ENCODE results near the gene CHRM1.
"Not testable (repeated sequence)": the region's sequence is repeated elsewhere in the genome, so short reads cannot be mapped to it uniquely, and the experiment has no call there.

The CHRM1 gene, protein sequence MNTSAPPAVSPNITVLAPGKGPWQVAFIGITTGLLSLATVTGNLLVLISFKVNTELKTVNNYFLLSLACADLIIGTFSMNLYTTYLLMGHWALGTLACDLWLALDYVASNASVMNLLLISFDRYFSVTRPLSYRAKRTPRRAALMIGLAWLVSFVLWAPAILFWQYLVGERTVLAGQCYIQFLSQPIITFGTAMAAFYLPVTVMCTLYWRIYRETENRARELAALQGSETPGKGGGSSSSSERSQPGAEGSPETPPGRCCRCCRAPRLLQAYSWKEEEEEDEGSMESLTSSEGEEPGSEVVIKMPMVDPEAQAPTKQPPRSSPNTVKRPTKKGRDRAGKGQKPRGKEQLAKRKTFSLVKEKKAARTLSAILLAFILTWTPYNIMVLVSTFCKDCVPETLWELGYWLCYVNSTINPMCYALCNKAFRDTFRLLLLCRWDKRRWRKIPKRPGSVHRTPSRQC

DNA sequence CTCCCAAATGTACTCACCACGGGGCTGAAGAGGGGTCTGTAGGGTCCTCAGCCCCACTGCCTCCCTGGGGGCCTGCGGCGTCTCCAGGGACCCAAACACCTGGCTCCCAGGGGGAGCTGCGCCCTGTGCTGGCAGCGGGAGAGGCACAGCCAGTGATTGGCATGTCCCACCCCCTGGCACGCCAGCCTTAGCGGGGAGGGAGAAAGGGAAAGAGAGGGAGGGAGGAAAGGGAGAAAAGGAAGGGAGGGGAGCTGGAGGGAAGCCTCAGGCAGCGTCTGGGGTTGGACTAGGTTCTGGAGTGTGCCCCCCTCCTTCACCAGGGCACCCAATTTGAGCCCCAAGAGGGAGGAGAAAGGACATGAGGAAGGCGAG is at the start of gene CHRM1:
CHRM1 (minus strand) TSS at position 163 of the 372 bp plus-strand sequence. CDS start 10,263 bp downstream, outside the sequence.
- no peak for DNase-seq (ENCODE audit: low read depth in 2 of 3, low spot score in 2 of 3)

DNA sequence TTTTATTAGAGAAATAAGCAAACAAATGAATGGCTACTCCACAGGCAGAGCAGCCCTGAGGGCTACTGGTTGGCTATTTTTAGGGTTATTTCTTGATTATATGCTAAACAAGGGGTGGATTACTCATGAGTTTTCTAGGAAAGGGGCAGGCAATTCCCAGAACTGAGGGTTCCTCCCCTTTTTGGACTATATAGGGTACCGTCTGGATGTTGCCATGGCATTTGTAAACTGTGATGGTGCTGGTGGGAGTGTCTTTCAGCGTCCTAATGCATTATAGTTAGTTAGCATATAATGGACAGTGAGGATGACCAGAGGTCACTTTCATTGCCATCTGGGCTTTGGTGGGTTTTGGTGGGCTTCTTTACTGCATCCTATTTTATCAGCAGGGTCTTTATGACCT is 44.4 kb upstream of the CHRM1 start:
- no peak for DNase-seq (ENCODE audit: low read depth in 2 of 3, low spot score in 2 of 3)

DNA sequence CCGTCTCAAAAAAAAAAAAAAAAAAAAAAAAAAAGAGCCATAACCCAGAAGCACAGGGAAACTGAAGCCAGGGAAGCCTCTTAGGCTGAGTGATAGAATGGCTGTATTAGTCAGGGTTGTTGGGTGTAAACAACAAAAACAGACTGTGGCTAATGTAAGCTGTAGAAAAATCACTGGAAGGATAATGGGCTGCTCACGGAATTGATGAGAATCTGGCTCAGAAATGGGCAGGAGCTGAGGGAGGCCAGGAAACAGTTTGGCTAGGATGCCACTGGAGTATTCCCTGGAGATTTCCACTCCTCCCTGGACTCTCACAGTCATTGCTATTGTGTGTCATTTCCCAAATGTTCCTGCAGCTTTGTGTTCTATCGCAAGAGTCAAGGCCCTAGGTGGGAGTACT is 41.2 kb upstream of the CHRM1 start:
- no peak for DNase-seq (ENCODE audit: low read depth in 2 of 3, low spot score in 2 of 3)

DNA sequence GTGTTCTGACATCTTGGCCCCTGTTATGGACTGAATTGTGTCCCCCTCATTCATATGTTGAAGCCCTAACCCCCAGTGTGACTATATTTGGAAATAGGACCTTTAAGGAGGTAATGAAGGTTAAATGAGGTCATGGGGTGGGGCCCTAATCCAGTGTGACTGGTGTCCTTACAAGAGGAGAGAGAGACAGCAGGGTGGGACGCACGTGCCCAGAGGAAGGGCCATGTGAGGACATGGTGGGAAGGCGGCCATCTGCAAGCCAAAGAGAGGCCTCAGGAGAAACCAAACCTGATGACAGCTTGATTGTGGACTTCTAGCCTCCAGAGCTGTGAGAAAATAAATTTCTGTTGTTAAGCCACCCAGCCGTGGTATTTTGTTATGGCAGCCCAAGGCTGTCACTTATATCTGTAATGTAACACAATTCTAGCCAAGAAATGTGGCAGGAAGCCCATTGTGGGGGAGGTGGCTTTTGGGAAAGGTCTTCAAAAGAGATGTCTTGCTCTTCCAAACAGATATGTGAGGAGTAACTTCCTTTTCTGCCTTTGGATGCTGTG is 39.9 kb upstream of the CHRM1 start:
- no peak for DNase-seq (ENCODE audit: low read depth in 2 of 3, low spot score in 2 of 3)

DNA sequence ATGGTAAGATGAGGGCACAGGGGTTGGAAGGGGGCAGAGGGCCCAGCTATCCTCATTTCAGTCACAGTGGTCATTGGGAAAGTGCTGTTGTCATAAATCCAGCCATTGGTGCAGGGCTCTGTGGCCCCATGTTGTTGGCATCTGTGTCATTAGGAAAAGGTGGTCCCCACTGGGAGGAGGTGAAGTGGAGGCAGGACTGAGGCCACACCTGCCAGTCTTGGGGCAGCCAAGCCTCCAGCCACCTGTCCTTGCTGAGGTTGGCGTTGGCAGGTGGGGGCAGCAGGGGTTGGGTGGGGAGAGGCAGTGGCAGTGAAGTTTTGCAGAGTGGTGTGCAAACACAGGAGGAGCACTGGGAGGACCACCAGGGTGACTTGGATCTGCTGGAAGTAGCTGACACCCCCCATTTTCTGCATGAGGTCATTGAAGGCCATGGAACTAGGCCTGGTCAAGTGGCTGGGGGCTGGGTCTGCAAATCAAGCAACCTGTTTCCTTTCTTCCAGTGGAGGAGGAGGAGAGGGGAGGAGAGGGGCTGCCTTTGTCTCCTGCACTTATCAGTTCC is 38.3 kb upstream of the CHRM1 start:
- no peak for DNase-seq (ENCODE audit: low read depth in 2 of 3, low spot score in 2 of 3)

DNA sequence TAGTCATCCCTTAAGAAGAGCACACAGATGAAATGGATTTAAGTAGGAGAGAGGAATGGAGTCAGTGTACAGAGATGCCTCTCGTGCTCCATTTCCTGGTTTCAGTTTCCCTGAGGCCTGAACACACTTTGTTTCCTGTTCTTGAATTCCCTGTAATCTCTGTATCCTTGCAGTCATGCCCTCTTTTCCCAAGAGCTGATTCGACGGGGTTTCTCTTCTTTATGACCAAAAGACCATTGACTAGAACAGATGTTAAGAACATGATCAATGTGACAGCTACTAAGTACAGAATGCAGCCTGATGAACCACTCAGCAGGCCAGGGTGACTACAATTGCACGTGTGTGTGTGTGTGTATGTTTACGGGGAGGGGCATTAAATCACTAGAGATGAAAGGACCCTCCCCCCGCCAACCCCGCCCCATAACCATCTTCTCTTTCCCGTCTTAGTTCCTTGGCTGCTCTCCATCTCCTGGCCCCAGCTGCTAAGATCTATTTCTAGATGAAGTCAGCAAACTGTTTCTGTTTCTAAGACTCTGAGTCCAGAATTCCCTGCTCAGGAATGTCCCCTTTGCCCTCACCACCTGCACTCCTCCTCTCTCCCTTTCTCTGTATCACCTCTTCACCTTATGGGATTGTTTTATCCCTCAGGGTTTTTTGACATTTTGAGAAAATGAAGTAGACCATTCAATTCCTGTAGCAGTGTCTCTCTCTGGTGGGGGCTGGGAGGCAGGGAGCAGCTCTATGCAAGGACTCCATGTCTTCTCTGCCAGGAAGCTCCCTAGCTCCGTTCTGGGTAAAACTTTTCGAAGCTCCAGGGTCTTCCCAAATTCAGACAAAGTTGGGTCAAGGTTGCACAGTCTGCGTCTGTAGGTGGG is 37.6 kb upstream of the CHRM1 start:
- no peak for DNase-seq (ENCODE audit: low read depth in 2 of 3, low spot score in 2 of 3)

DNA sequence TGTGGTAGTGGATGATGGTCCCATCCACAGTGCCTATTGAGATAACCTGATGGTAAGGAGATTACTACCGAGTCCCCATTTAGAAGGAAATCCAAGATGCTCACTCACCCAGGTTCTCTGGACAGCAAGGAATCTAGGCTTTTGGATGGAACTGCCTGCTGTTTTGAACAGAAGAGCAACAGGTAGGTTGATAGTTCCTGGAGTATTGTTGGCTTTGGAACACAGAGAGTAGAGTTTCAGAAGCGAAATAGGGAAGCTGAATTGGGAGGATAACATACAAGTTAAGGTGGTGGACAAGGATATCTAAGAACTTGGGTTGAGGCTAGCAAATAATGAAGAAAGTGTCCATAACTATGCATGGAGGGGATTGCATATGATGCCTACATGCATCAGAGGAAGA is 36.0 kb upstream of the CHRM1 start:
- no peak for DNase-seq (ENCODE audit: low read depth in 2 of 3, low spot score in 2 of 3)

DNA sequence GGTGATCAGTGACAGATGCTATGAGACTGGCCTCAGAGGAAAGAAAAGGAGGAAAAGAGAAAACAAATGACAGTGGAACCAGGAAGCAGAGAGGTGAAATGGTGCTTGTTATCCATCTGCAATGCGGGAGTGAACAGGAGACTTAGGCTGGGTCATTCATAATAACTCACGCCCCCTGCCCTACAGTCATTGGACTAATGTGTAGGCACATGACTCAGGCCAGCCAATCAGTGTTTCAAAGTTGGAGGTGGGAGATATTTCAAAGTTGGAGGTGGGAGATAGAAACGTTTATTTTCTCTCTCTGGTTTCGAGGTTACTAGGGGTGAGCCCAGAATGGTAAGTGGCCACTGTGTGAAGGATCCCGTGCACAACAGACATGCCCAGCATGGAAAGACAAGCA is 33.3 kb upstream of the CHRM1 start:
- DNase-seq (ENCODE audit: low read depth in 2 of 3, low spot score in 2 of 3): no peak

DNA sequence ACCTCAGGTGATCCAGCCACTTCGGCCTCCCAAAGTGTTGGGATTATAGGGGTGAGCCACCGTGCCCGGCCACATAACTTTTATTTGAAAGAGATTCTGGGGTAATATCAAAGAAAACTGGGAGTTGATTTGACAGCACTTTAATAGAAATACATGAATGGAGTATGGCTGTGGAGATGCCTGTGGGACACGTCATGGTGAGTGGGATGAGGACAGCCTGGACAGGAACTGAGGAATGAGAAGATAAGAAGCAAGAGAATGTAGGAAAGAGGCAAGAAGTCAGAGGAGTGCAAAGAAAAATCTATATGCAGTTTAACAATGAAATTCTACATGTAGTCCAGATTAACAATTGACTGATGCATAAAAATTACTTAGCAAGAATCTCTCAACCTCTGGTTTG is 32.6 kb upstream of the CHRM1 start:
- no peak for DNase-seq (ENCODE audit: low read depth in 2 of 3, low spot score in 2 of 3)

DNA sequence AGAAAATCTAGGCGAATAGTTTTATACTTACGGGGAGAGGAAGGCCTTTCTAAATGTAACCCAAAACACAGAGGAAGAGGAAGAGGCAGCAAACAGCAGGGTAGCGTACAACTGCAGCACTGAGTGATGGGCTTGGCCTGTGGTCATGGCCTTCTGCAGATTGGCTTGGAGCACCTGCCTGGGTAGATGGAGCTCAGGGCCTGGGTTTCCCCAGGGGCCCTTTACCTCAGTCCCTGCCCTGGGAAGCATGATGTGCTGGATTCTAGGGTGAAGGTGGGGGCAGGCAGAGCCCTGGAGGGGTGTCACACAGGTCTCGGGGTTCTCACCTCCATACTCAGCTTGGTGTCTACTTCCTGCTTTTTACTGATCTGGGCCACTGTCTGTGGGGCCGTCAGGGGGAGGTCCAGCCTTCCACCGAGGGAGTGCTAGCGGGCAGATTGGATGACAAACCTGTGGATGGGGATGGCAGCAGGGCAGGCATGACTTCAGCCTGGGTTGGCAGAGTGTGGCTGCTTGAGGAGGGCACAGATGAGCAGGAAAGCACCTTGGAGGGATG is 27.7 kb upstream of the CHRM1 start:
- no peak for DNase-seq (ENCODE audit: low read depth in 2 of 3, low spot score in 2 of 3)

DNA sequence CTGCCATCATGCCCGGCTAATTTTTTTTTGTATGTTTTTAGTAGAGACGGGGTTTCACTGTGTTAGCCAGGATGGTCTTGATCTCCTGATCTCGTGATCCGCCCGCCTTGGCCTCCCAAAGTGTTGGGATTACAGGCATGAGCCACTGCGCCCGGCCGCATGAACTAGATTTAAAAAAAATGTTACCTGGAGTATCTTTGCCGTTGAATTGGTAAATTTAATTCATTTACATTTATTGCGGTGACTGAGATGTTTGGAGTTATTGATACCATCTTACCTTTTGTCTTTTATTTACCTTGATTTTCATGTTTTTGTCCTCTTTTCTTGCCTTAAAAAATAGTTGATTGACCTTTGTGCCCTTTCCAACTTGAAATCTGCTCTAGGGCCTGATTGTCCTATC is 24.4 kb upstream of the CHRM1 start:
- DNase-seq (ENCODE audit: low read depth in 2 of 3, low spot score in 2 of 3): not testable (repeated sequence)

DNA sequence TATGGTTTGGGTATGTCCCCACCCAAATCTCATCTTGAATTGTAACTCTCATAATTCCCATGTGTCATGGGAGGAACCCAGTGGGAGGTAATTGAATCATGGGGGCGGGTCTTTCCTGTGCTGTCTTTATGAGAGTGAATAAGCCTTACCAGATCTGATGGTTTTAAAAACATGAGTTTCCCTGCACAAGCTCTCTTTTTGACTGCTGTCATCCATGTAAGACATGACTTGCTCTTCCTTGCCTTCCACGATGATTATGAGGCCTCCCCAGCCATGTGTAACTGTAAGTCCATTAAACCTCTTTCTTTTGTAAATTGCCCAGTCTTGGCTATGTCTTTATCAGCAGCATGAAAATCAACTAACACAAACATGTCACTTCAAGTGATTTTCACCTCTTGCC is 16.4 kb upstream of the CHRM1 start:
- not testable (repeated sequence) for DNase-seq (ENCODE audit: low read depth in 2 of 3, low spot score in 2 of 3)

DNA sequence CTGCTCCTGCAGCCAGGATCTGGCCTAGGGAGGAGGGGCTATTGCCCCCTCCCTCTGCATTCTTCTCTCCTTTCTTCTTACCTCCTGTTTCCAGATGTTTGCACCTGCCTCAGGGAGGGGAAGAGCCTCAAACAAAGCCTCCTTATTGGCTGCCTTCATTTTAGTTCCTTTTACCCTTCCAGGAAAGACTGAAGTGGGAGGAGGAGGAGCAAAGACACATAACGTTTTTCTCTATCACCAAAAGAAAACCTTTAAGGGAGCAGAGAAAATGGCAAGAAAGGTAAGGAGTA is 13.3 kb upstream of the CHRM1 start:
- no peak for DNase-seq (ENCODE audit: low read depth in 2 of 3, low spot score in 2 of 3)

DNA sequence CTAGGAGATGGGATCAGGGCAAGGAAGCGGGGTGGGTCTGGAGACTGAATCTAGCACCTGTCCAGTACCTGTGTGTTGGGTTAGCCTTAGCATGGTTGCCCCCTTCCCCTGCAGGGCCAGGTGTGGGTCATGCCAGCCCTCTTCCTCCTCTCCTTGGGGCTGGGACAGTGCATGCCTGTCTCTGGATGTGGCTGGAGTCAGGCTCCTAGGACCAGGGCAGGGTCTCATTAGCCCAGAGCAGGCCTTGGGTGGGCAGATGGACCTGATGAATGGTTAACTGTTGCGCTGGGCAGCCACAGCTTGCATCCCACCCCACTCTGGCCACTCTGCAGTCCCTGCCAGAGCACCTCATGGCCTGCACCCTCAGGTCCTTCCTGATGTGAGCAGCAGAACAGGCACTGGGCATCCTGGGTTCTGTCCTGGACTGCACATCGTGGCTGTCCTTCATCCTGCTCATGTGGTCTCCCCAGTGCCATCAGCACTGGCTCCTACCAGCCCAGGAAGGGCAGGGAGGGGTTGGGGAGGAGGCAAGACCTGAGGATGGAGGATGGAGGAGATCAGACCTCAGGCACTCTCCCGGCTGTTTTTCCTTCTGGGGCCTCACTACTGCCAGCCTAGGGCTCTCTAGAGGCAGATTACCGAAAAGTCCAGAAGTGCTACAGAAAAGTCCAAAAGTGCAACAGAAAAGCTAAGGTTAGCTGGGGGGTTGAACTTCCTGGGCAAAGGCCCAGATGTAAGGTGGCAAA is 12.8 kb upstream of the CHRM1 start:
- no peak for DNase-seq (ENCODE audit: low read depth in 2 of 3, low spot score in 2 of 3)

DNA sequence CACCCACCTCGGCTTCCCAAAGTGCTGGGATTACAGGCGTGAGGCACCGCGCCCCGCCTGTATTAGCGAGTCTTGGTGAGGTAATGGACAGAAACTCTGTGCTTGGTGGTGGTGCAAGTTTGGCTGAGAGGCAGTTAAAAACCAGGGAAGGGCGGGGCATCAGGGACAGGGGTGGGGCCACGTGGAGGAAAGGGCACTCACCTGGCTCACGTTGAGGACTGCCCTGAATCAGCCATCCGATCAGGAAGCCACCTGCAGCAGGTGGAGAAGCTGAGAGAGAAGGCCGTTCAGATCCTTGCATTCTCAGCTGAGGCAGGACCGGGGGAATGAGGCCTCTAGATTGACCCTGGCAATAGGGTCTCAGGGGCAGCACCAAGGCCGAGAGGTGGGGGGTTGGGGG is 12.1 kb upstream of the CHRM1 start:
- no peak for DNase-seq (ENCODE audit: low read depth in 2 of 3, low spot score in 2 of 3)

DNA sequence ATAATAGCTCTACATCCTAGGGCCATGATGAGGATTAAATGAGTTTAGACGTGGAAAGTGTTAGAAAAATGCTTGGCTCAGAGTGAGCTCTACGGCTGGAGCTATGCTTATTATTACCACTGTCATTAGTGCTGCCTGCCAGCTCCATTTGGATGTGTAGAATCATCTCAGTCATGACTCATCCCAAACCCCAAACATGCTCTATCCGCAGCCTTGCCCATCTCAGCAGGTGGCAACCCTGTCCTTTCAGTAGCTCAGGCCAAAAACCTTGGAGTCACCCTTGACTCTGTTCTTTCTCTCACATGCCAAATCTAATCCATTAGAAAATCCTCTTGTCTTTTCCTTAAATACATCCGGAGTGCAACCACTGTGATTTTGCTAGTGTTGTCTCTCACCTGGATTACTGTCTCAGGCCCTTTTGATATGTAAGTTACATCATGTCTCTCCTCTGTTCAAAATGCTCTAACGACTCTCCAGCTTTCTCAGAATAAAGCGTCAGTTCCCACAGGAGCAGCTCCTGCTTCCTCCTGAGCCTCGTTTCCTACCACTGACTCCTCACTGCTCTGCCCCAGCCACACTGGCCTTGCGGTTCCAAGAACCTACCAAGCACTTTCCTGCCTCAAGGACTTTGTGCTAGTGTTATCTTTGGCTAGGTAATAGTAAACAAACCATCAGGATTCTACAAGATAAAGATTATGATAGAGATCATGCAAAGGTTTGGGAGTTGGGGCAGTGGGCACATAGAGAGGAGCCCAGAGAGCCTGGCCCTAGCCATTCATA is 10.5 kb upstream of the CHRM1 start:
- DNase-seq (ENCODE audit: low read depth in 2 of 3, low spot score in 2 of 3): no peak

DNA sequence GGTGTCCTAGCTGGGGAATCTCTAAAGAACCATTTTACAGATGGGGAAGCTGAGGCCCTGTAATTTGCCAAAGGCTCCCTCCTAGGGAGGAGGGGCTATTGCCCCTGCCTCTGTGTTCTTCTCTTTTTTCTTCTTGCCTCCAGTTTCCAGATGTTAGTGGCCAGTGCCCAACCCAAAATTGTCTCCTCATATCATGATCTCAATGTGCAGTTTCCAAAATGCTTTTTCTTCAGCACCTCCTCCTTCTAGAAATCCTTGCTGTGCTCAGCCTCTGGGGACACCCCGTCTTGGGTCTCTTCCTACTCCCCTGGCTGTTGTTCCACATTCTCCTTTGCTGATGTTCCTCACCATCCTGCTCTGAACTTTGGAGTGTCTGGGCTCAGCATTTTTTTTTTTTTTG is 9.5 kb upstream of the CHRM1 start:
- no peak for DNase-seq (ENCODE audit: low read depth in 2 of 3, low spot score in 2 of 3)

DNA sequence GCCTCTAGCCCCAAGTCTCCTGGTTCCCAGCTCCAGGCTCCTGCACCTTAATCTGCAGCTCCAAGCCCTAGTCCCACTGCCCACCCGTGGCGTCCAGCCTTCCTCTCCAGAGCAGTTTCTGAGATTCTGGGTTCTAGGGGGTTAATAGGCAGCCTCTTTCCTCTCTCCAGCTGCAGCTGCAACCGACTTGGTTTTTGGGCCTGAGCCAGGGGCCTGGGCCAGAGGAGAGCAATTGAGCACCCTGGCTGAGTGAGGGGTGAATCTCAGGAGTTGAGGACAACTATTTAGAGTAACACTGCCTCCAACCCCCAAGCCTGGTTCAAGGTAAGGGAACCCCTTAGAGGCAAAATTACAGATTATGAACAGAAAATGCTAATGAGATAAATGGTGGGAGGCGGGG is 9.0 kb upstream of the CHRM1 start:
- no peak for DNase-seq (ENCODE audit: low read depth in 2 of 3, low spot score in 2 of 3)

DNA sequence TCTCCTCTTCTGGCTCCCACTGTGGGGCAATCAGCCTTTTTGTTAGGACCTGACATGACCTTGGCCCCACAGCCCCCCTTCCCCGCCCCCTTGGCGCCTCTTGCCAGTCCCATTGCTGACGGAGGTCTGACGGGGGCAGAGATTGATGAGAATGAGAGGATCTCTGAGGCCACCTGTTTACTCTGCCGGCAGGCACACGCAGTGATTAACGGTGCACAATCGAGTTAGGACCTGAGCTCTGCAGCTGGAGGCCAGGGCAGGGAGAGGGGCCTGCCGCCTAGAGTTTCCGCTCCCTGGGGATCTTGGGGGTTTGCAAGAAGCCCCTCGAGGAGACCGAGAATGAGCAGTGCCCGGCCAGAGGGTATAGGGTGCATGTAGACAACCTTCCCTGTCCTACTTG is 6.8 kb upstream of the CHRM1 start:
- no peak for DNase-seq (ENCODE audit: low read depth in 2 of 3, low spot score in 2 of 3)
